ENCODE data around the gene HIP1R. TPM values are rescaled to one million over a fixed set of nuclear protein-coding genes. Genes with fewer than 3 reads are reported as not detected.

The HIP1R gene, protein sequence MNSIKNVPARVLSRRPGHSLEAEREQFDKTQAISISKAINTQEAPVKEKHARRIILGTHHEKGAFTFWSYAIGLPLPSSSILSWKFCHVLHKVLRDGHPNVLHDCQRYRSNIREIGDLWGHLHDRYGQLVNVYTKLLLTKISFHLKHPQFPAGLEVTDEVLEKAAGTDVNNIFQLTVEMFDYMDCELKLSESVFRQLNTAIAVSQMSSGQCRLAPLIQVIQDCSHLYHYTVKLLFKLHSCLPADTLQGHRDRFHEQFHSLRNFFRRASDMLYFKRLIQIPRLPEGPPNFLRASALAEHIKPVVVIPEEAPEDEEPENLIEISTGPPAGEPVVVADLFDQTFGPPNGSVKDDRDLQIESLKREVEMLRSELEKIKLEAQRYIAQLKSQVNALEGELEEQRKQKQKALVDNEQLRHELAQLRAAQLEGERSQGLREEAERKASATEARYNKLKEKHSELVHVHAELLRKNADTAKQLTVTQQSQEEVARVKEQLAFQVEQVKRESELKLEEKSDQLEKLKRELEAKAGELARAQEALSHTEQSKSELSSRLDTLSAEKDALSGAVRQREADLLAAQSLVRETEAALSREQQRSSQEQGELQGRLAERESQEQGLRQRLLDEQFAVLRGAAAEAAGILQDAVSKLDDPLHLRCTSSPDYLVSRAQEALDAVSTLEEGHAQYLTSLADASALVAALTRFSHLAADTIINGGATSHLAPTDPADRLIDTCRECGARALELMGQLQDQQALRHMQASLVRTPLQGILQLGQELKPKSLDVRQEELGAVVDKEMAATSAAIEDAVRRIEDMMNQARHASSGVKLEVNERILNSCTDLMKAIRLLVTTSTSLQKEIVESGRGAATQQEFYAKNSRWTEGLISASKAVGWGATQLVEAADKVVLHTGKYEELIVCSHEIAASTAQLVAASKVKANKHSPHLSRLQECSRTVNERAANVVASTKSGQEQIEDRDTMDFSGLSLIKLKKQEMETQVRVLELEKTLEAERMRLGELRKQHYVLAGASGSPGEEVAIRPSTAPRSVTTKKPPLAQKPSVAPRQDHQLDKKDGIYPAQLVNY
- total RNA-seq, result 11.0 and 20.7 TPM in 2 replicates

DNA sequence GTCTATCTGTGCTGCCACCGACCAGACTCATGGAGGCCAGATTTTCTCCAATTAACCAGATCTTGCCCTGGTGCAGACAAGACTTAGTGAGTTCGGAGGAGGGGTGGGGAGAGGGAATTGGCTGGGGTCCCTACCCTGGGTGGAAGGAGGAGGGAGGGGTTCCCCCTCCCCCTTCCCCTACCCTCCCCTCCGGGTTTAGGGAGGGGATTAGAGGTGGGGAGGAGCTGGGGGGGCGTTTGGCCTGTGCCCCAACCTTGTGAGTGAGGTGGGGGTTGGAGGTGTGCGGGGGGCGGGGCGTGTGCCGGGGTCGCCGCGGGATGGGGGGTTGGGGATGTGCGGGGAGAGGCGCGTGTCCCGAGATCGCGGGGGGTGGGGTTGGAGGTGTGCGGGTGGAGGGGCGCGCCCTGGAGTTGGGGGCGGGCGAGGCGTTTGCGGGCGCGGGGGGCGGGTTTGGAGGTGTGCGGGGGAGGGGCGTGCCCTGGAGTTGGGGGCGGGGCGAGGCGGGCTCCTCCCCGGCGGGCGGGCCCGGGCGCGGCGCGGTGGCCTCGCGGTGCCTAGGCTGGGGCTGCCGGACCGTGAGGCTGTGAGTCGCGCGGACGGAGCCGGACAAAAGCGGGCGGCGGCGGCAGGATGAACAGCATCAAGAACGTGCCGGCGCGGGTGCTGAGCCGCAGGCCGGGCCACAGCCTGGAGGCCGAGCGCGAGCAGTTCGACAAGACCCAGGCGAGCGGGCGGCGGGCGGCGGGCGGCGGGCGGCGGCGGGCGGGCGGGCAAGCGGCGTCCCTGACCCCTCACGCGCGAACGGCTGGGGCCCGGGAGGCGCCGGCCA, at the start of gene HIP1R:
TSS of gene HIP1R (plus strand) at position 537 of the 829 bp plus-strand sequence. CDS start at position 631, 94 bp downstream.

DNA sequence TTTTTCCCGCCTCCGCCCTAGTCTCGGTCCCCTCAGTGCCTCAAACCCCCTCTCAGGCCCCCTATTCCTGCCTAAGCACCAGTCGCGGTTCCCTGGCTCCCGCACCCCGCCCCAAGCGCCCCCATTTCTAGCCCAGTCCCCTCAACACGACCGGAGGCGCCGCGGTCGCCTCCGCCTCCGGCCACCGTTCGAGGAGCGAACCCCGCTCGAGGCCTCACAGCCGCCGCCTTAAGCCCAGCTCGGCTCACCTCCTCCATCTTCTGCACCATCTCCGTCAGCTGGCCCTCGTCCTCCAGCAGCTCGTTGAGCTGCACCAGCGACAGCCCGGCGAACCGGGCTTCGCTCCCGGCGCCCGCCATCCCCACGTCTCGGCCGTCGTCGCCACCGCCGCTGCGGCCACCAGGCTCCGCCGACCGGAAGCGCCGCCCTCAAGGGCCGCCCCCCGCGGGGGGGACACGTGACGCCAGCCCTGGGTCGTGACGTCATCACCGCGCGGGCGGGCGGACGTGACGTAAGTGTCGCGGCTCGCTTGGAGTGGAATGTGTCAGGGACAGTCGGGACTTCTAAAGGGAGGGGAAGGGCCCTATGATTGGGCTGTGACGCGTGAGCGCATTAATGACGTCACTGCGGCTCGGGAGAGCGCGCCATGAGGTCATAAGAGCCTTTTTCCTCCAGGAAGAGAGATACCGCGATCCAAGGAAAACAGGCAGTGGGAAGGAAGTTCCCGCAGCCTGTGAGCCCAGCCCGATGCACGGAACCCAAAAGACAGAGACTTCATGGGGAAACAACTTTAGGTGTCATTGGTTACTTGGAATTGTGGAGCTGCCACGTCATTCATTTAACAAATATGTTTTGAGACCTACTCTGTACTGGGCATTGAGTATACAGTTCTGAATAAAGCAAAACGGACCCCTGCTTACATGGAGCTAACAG, 60.7 kb downstream of the HIP1R start, which contains the start of gene VPS37B:
TSS of gene VPS37B (minus strand) at position 421 of the 933 bp plus-strand sequence. CDS start at position 359, 62 bp downstream.

Other genes starting within 250 kb of the HIP1R start
- not detected in 2 replicates for gene HCAR2, start 132.1 kb upstream of the HIP1R start, total RNA-seq
- gene HCAR3, start 118.6 kb upstream of the HIP1R start, total RNA-seq, result not detected in 2 replicates
- gene HCAR1, start 104.6 kb upstream of the HIP1R start, total RNA-seq, result 0.16 and 0.54 TPM in 2 replicates
- gene DENR, start 82.6 kb upstream of the HIP1R start, total RNA-seq, result 26.6 and 28.0 TPM in 2 replicates
- gene CCDC62, start 60.9 kb upstream of the HIP1R start, total RNA-seq, result not detected in 2 replicates
- 16.8 and 22.6 TPM in 2 replicates for gene VPS37B, start 60.7 kb downstream of the HIP1R start, total RNA-seq
- 9.0 and 12.0 TPM in 2 replicates for gene ABCB9, start 131.0 kb downstream of the HIP1R start, total RNA-seq
- gene OGFOD2, start 139.8 kb downstream of the HIP1R start, total RNA-seq, result 12.6 and 17.7 TPM in 2 replicates
- 194 and 231 TPM in 2 replicates for gene ARL6IP4, start 145.2 kb downstream of the HIP1R start, total RNA-seq

Measured in cardiac atrium fibroblast (primary cell).